Progenitor cell of endocrine pancreas (in vitro differentiated cells): ENCODE data around the gene ENDOD1. TPM values are rescaled to one million over a fixed set of nuclear protein-coding genes. Genes with fewer than 3 reads are reported as not detected.

ENCODE experiments used
- DNase-seq: peaks from one replicate; pipeline ENCODE4 v3.0.0; 2021; ENCODE audit warnings: low spot score; ENCODE audit not compliant: unreplicated experiment
- H3K27ac Mint-ChIP-seq: 2 replicates; pipeline ENCODE4 v1.8.0; 2021; ENCODE audit warnings: mild to moderate bottlenecking, moderate library complexity, mixed read lengths
- H3K27me3 Mint-ChIP-seq: 2 replicates; pipeline ENCODE4 v1.8.0; 2021; ENCODE audit warnings: mixed read lengths
- H3K36me3 Mint-ChIP-seq: 2 replicates; pipeline ENCODE4 v1.8.0; 2022; ENCODE audit warnings: mixed read lengths; ENCODE audit not compliant: insufficient read depth
- H3K4me1 Mint-ChIP-seq: 2 replicates; pipeline ENCODE4 v1.8.0; 2021; ENCODE audit warnings: low read depth, mixed read lengths
- H3K4me3 Mint-ChIP-seq: 2 replicates; pipeline ENCODE4 v1.8.0; 2021; ENCODE audit warnings: low read depth, mild to moderate bottlenecking, moderate library complexity, mixed read lengths
- H3K9me3 Mint-ChIP-seq: 2 replicates; pipeline ENCODE4 v1.8.0; 2021; ENCODE audit warnings: low read depth, mixed read lengths
- CTCF ChIP-seq: fragments of 200-600 bp; sonication (generic); IDR thresholded peaks from one replicate; pipeline ENCODE4 v1.5.0; 2021; ENCODE audit warnings: antibody characterized with exemption, mild to moderate bottlenecking; ENCODE audit not compliant: unreplicated experiment
- total RNA-seq: library from RNA; stranded (reverse); gene quantifications from 2 replicates; pipeline ENCODE4 v1.2.1, GENCODE V29; 2021

Gene ENDOD1
- total RNA-seq, 1 donor from 2014 or later: 2.1 TPM

- DNase-seq: no peak
- Mint-ChIP-seq H3K9me3 (no peaks in the 10 kb centered on the region), H3K36me3 (no peaks in the 10 kb centered on the region), H3K4me3 (no peak overlapping the region), H3K27ac (no peak overlapping the region), H3K4me1 (peaks cover 6% of the 10 kb centered on the region), H3K27me3 (no peaks in the 10 kb centered on the region)
- TF ChIP-seq CTCF: no peak
These were observed 65.7 kb downstream of the ENDOD1 start for GRCh38 chr11:95155385-95155784.

GRCh38 chr11:95156133-95156721 is 66.6 kb downstream of the ENDOD1 start:
- no peak for TF ChIP-seq CTCF
- no peaks in the 10 kb centered on the region for H3K36me3 Mint-ChIP-seq
- no peak overlapping the region for H3K27ac Mint-ChIP-seq
- H3K4me1 Mint-ChIP-seq: peaks cover 6% of the 10 kb centered on the region
- H3K4me3 Mint-ChIP-seq: no peak overlapping the region
- no peaks in the 10 kb centered on the region for H3K27me3 Mint-ChIP-seq
- no peaks in the 10 kb centered on the region for H3K9me3 Mint-ChIP-seq
- DNase-seq: no peak

GRCh38 chr11:95156916-95157541 is 67.4 kb downstream of the ENDOD1 start:
- no peaks in the 10 kb centered on the region for H3K27me3 Mint-ChIP-seq
- DNase-seq: no peak
- H3K27ac Mint-ChIP-seq: peak overlapping the region; percentile 1
- no peak for TF ChIP-seq CTCF
- no peak overlapping the region for H3K4me3 Mint-ChIP-seq
- no peaks in the 10 kb centered on the region for H3K9me3 Mint-ChIP-seq
- no peaks in the 10 kb centered on the region for H3K36me3 Mint-ChIP-seq
- H3K4me1 Mint-ChIP-seq: peaks cover 1% of the 10 kb centered on the region

GRCh38 chr11:95157824-95158223 is 68.2 kb downstream of the ENDOD1 start:
- Mint-ChIP-seq H3K27ac (no peak overlapping the region), H3K9me3 (no peaks in the 10 kb centered on the region), H3K4me1 (peaks cover 1% of the 10 kb centered on the region), H3K36me3 (no peaks in the 10 kb centered on the region), H3K4me3 (no peak overlapping the region), H3K27me3 (no peaks in the 10 kb centered on the region)
- no peak for TF ChIP-seq CTCF
- DNase-seq: no peak

GRCh38 chr11:95161248-95161647 is 71.6 kb downstream of the ENDOD1 start:
- Mint-ChIP-seq H3K36me3 (no peaks in the 10 kb centered on the region), H3K4me1 (no peaks in the 10 kb centered on the region), H3K4me3 (no peak overlapping the region), H3K27ac (no peak overlapping the region), H3K27me3 (no peaks in the 10 kb centered on the region), H3K9me3 (no peaks in the 10 kb centered on the region)
- DNase-seq: no peak
- no peak for TF ChIP-seq CTCF
